HCEC 1CT (cell line): ENCODE measurements around the gene ASXL1.

Experiments
- DNase-seq: peaks from one replicate; pipeline ENCODE4 v3.0.0-alpha.2; 2017

The ASXL1 gene

DNA sequence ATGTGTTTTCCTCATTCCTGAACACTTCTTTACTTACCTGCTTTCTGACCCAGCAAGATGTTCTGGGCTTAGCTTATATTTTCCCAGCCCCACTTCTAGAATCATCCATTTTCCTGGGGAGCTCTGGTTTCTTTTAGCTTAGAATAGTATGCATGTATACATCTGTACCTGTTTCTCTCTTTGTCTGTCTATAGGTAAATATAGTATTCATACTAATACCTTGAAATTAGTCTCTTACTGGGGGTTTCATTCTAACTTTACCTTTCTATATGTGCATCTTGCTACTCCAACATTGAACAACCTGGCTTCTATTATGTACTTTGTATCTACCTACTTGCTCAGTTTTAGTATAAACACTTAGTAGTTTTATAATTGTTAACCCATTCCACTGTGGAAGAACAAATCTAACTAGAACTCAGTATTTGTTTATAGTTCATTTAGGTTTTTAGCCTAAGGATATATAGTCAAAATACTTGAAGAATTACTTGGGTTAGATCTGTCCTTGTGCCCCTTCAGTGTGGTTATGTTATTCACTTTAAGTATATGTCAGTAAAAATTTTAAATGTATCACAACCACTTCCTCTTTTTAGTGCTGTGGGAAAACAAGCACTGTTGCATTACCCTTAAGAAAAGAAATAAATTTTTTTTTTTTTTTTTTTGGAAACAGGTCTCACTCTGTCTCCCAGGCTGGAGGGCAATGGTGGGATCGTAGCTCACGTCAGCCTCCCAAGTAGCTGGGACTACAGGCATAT, 54.0 kb downstream of the ASXL1 start:
- DNase-seq = no peak

DNA sequence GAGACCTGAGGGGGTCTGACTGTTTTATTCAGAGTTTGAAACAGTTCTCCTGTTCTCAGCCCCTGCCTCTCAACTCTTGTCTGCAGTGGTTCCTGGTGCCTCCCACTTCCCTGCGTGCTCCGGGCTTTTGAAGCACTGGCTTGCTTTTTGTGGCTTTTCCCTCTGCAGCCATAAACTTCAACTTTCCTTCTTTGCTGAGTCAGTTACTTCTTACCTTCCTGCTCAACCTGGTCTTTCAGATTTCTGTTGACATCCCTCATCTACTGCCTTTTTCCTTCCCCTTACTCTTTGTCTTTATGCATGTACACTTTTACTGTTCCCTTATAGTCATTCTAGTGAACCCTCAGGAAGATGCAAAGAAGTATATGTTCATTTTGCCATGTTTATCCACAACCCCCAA, 57.4 kb downstream of the ASXL1 start:
- DNase-seq = no peak

DNA sequence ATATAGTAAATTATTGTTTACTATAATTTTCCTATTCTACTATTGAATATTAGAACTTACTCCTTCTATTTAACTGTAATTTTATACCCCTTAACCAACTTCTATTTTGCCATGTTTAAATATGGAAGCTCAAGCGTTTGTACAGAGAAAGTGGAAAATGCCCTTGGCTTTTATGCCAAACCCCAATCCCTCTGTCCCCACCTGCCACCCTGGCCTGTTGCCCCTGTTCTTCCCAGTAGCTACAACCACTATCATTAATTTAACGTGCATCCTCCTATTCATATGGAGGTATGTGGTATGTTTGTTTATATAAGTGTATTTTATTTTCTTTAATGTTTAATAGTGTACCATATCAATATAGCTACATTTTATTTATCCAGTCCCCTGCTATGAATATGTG, 58.1 kb downstream of the ASXL1 start:
- DNase-seq = no peak

DNA sequence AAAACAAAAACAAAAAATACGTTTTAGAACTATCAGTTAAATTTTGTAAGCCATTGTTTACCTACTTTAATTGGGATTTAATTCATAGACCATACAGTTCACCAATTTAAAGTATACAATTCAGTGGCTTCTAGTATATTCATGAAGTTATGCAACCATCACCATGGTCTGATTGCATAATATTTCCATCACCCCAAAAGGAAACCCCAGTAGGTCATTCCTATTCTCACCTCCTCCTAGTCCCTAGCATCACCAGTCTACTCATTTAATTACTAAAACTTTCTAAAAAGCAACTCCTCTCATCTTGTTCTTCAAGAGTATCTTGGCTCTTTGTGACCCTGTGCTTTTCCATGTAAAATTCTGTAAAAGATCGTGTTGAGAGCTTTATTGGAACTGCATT, 60.2 kb downstream of the ASXL1 start:
- no peak for DNase-seq

DNA sequence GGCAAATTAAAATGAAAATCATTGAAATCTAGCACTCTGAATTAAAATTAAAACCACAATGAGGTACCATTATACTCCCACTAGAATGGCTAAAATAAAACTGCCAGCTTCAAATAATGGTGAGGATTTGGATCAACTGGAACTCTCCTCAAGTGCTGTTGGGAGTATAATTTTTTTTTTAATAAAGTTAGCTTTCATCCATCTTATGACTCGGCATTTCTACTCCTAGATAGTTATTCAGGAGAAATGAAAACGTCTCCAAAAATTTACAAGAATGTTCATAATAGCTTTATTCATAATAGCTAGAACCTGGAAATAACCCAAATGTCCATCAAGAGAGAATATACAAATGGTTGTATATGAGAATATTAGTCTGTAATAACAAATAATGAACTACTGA, 63.2 kb downstream of the ASXL1 start:
- no peak for DNase-seq

DNA sequence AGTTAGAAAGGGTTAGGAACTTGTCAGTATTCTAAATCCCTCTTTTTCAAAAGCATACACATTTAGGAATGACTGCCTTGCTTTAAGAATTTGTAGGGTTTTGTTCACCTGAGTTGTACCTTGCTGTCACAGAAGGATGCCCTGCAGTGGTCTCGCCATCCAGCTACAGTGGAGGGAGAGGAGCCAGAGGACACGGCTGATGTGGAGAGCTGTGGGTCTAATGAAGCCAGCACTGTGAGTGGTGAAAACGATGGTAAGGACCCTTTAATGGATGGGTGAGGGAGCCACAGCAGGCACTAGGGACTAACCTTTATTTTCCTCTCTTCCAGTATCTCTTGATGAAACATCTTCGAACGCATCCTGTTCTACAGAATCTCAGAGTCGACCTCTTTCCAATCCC, 69.9 kb downstream of the ASXL1 start:
- no peak for DNase-seq

DNA sequence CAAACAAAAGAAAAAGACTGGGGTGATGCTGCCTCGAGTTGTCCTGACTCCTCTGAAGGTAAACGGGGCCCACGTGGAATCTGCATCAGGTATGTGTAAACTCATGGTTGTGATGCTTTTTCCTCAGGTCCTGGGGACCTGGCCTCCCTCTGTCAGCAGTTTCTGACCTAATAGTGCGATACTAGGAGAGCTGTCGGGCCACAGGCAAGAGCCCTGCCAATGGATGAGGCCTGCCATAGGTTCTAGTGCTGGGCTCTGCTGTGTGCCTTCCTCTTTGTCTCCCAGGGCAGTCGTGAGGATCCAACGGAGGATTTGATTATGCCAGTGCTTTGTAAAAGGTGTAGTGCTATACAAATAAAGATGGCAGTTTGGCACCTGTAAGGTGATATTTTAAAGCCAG, 71.2 kb downstream of the ASXL1 start:
- DNase-seq = no peak

DNA sequence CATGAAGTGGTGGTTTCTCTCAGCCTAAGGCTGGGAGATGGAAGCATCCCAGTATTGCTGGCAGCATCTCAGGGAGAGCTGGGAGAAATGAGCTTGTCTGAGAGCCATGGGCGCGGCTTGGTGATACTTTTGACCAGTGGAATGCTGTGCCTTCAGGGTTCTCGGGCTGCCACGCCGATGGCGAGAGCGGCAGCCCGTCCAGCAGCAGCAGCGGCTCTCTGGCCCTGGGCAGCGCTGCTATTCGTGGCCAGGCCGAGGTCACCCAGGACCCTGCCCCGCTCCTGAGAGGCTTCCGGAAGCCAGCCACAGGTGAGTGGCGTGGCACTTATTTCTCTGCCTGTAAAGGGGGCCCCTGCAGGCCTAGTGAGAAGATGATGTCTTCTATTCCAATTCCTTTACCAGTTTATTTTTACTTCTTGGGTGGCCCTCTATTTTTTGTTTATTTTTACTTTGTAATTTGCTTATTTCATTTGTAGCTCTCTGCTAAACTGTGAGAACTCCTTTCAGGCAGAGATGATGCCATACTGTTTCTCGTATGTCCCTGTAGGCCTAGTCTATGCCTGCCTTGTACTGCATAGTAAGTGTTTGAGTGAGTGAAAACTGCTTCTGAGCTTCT, 71.7 kb downstream of the ASXL1 start:
- DNase-seq = no peak

DNA sequence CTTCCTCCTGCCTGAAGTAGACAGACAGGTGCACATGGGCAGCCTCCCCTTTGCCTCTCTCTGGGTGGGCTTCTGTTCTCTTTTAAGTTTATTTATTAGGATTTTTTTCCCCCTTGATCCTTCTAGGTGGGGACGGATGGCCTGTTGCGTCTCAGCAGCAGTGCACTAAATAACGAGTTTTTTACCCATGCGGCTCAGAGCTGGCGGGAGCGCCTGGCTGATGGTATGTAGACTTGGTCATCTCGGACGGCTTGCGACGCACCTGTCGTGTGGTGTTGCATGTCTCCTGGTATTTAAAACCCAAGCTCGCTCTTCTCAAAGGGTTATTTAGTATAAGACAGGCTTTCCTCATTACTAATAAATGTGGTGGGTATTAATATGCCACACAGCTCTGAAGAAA, 73.3 kb downstream of the ASXL1 start:
- DNase-seq = no peak

DNA sequence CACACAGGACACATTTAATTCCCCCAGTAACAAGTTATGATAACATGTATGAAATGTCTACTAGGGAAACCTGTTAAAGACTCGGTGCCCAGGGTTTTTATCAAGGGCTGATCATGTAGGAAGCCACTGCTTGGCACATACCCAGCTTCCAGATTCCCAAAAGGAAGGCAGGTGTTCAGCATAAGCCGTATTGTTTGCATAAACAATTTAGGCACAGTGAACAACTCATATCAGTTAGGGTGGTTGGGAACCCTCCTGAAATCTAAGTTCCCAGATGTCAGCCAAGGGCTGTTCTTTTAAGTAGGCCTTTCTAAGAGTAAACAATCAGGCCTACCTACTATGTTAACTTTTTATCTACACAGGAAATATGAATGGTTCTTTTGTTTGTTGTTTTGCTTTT, 74.1 kb downstream of the ASXL1 start:
- DNase-seq = no peak

DNA sequence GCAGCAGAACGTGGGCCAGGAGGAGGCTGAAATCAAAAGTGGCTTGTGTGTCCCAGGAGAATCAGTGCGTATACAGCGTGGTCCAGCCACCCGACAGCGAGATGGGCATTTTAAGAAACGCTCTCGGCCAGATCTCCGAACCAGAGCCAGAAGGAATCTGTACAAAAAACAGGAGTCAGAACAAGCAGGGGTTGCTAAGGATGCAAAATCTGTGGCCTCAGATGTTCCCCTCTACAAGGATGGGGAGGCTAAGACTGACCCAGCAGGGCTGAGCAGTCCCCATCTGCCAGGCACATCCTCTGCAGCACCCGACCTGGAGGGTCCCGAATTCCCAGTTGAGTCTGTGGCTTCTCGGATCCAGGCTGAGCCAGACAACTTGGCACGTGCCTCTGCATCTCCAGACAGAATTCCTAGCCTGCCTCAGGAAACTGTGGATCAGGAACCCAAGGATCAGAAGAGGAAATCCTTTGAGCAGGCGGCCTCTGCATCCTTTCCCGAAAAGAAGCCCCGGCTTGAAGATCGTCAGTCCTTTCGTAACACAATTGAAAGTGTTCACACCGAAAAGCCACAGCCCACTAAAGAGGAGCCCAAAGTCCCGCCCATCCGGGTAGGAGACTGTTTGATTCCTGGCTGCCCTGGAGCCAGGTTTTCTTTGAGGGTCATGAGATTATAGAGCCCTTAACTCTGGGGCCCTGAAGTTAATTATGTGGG, 75.3 kb downstream of the ASXL1 start:
- no peak for DNase-seq

DNA sequence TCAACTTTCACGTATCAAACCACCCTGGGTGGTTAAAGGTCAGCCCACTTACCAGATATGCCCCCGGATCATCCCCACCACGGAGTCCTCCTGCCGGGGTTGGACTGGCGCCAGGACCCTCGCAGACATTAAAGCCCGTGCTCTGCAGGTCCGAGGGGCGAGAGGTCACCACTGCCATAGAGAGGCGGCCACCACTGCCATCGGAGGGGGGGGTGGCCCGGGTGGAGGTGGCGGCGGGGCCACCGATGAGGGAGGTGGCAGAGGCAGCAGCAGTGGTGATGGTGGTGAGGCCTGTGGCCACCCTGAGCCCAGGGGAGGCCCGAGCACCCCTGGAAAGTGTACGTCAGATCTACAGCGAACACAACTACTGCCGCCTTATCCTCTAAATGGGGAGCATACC, 76.3 kb downstream of the ASXL1 start:
- no peak for DNase-seq

DNA sequence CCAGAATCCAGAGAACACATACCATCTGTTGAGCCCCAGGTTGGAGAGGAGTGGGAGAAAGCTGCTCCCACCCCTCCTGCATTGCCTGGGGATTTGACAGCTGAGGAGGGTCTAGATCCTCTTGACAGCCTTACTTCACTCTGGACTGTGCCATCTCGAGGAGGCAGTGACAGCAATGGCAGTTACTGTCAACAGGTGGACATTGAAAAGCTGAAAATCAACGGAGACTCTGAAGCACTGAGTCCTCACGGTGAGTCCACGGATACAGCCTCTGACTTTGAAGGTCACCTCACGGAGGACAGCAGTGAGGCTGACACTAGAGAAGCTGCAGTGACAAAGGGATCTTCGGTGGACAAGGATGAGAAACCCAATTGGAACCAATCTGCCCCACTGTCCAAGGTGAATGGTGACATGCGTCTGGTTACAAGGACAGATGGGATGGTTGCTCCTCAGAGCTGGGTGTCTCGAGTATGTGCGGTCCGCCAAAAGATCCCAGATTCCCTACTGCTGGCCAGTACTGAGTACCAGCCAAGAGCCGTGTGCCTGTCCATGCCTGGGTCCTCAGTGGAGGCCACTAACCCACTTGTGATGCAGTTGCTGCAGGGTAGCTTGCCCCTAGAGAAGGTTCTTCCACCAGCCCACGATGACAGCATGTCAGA, 77.4 kb downstream of the ASXL1 start:
- no peak for DNase-seq

DNA sequence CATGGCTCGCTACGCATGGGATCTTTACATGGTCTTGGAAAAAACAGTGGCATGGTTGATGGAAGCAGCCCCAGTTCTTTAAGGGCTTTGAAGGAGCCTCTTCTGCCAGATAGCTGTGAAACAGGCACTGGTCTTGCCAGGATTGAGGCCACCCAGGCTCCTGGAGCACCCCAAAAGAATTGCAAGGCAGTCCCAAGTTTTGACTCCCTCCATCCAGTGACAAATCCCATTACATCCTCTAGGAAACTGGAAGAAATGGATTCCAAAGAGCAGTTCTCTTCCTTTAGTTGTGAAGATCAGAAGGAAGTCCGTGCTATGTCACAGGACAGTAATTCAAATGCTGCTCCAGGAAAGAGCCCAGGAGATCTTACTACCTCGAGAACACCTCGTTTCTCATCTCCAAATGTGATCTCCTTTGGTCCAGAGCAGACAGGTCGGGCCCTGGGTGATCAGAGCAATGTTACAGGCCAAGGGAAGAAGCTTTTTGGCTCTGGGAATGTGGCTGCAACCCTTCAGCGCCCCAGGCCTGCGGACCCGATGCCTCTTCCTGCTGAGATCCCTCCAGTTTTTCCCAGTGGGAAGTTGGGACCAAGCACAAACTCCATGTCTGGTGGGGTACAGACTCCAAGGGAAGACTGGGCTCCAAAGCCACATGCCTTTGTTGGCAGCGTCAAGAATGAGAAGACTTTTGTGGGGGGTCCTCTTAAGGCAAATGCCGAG, 78.2 kb downstream of the ASXL1 start:
- DNase-seq = no peak

DNA sequence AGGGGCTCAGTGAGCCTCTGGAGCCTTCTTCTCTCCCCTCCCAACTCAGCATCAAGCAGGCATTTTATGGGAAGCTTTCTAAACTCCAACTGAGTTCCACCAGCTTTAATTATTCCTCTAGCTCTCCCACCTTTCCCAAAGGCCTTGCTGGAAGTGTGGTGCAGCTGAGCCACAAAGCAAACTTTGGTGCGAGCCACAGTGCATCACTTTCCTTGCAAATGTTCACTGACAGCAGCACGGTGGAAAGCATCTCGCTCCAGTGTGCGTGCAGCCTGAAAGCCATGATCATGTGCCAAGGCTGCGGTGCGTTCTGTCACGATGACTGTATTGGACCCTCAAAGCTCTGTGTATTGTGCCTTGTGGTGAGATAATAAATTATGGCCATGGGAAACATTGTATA, 78.8 kb downstream of the ASXL1 start:
- DNase-seq = no peak

DNA sequence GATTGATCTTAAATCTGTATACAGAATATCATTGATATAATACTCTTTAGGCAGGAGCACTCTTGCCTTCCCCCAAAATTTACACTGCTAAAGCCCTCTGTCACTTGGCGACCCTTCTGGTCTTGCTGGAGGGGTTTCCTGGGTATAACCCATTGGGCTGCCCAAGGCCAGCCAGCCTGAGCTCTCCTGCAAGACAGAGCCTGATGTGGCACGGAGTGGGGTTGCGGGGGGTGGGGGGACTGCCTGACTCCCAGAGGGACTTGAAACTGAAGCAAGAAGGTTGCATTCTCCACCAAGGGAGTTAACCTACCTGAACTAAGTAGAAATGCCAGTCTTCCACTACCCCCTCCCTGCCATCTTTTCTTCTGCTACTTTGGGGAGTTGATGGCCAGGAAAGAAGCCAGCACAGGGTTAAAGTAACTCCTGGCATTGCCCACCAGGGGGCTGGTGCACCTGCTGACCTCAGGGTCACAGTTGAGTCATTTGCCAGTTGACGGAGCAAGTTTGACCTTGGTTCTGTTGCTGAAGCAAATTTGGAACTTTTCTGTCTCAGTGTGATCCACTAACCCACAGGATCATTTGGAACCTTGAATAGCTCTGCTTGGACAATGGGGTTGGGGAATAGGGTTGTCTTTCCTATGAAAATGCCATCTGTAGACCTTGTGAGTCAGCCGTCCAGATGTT, 79.4 kb downstream of the ASXL1 start:
- DNase-seq = no peak

DNA sequence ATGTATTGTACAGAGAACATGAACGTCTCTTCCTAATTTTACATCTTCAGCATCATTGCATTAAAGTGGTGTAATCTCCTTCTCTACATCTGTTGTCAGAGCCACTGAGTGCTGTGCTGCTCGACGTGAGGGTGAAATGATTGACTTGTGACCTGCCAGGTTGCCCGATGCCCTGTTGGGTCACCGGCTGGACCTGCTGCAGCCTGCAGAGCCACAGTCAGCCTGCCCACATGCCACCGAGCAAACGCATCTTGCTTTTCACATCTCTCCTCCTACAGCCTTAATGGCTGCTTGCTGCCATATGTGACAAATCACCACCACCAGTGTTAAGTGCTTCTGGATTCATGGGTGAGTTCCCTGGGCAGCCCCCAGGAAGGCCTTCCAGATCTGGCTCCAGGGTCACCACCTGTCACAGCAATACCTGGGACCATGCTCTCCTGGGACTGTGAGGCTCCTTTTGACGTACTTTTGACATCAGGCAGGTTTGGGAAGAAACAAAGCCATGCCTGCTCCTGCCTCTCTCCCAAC, 80.3 kb downstream of the ASXL1 start:
- no peak for DNase-seq

DNA sequence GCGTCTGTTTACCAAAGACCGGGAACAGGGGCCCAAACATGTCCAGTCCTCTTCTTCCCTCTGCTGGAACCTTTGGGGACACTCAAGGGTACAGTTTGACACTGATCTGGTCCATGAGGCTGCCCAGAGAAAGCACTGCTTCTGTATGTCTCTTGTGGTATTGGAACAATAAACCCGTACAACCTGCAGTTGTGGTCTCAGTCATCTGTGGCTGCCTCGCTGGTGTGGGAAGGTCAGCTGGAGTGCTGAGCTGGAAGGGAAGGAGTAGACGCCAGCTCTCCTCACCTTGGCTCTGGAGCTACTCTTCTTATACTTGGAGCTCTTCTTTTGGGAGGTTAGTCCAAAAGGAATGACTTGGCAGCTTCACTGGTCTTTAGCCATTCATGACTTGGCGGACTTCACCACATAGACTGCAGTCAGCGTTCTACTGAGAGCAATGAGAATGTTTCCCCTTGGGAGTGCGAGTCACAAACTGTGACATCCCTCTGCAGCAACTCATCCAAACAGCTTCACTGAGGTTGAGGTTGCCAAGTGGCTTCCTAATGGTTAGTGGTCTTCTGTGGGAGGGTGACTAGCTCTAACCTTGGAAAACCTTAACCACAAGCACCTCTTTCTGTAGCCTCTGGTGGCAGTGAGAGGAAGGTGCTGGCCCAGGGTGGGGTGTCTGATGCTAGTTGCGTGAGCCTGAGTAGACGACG, 81.2 kb downstream of the ASXL1 start:
- no peak for DNase-seq

DNA sequence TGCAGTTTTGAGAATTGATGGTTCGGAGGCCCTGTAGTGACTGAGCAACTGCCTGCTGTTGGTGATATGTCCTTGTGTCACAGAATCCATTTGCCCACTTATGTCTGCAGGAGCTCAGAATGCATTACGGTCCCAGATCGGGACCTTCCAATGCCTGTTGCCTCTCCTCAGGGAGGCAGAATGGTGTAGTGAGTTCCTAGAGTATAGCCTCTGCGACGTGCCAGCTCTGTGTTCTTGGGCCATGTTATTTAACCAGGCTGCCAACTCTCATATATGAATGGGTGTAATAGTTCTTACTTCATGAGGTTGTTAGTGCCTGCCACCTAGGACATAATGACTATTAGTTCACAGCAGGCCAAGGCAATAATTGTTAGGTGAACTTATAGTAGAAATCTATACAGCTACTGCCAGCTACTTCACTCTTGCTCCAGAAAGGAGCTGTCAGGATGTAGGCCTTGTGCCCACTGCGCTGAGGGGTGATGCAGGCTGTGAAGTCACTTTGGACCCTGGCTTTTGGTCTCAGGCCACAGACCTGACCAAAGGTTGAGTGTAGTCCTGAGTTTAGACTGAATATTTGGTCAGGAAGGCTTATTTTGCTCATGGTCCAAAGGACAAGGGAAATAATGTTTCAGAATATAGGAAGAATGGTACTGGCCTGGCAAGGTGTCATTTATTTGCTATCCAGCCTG, 82.1 kb downstream of the ASXL1 start:
- DNase-seq = no peak

DNA sequence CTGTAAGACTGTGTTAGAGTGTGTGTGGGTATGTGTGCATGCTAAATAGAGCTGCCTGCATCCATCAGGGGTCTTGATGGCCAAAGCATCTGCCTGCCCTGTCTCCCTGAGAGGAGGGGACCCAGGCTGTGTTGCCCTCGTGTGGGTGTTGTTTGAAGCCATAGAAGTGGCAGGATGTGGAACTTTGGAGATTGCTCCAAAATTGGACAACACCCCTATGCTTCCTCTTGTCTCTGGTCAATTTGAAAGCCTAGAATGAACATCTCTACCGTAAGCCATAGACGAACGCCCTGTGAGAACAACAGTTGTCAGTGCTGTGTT, 82.6 kb downstream of the ASXL1 start:
- DNase-seq = no peak

DNA sequence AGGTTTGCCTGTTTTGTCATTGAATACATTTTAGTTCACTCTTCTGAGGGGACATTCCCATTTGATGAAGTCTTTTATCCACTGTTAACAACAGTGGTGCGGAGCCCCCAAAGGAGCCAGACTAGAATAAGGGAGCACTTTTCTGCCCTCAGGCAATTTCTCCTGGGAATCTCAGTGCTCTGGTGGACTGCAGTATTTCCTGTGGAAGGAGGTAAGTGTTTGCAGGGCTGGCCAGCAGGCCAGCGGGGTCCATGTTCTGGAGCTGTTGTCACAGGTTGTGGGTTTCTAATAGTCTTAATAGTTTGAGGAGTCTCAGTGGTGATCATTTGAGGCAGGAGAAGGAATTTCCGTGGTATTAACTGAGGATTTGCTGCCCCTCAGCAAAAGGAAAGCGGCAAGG, 83.5 kb downstream of the ASXL1 start:
- no peak for DNase-seq
